Activated CD4-positive, CD25-positive, alpha-beta regulatory T cell treated with anti-CD3 and anti-CD28 coated beads, Interleukin-2, amount 50 U/mL, for 72 hours (primary cell): ENCODE measurements around the gene HPCAL1.

Experiments
- DNase-seq: peaks from one replicate; pipeline ENCODE4 v3.0.0; 2021

Gene HPCAL1

GRCh38 chr2:10338270-10339188, 35.8 kb downstream of the HPCAL1 start:
- DNase-seq = no peak

GRCh38 chr2:10339647-10340592, 37.2 kb downstream of the HPCAL1 start:
- no peak for DNase-seq

- DNase-seq = no peak
These were observed 37.9 kb downstream of the HPCAL1 start for GRCh38 chr2:10340593-10340975.

GRCh38 chr2:10341193-10341592, 38.5 kb downstream of the HPCAL1 start:
- no peak for DNase-seq

- no peak for DNase-seq
These were observed 39.7 kb downstream of the HPCAL1 start for GRCh38 chr2:10342245-10342951.

GRCh38 chr2:10343191-10343590, 40.5 kb downstream of the HPCAL1 start:
- no peak for DNase-seq

GRCh38 chr2:10343658-10344057, 41.0 kb downstream of the HPCAL1 start:
- DNase-seq = no peak

- no peak for DNase-seq
These were observed 41.7 kb downstream of the HPCAL1 start for GRCh38 chr2:10344105-10345066.

GRCh38 chr2:10345126-10345525, 42.4 kb downstream of the HPCAL1 start:
- no peak for DNase-seq

GRCh38 chr2:10345813-10346212, 43.1 kb downstream of the HPCAL1 start:
- DNase-seq = no peak

GRCh38 chr2:10346929-10347561, 44.3 kb downstream of the HPCAL1 start:
- no peak for DNase-seq

- DNase-seq = no peak
These were observed 44.9 kb downstream of the HPCAL1 start for GRCh38 chr2:10347562-10347948.

- DNase-seq = no peak
These were observed 46.2 kb downstream of the HPCAL1 start for GRCh38 chr2:10348891-10349290.

- DNase-seq = no peak
These were observed 48.1 kb downstream of the HPCAL1 start for GRCh38 chr2:10350761-10351160.

- no peak for DNase-seq
These were observed 49.7 kb downstream of the HPCAL1 start for GRCh38 chr2:10352361-10352760.

GRCh38 chr2:10352972-10353371, 50.3 kb downstream of the HPCAL1 start:
- DNase-seq = no peak

GRCh38 chr2:10353931-10354330, 51.2 kb downstream of the HPCAL1 start:
- no peak for DNase-seq

GRCh38 chr2:10354399-10354798, 51.7 kb downstream of the HPCAL1 start:
- no peak for DNase-seq

- no peak for DNase-seq
These were observed 53.1 kb downstream of the HPCAL1 start for GRCh38 chr2:10355471-10356438.

- no peak for DNase-seq
These were observed 53.7 kb downstream of the HPCAL1 start for GRCh38 chr2:10356439-10356811.
